Skeletal muscle tissue (tissue), 4 donors: ENCODE results near the gene ENTPD7. TPM values are rescaled to one million over a fixed set of nuclear protein-coding genes. Genes with fewer than 3 reads are reported as not detected.
A peak's percentile ranks its signal among the peaks of the same experiment; 100 is the strongest.
"Not testable (repeated sequence)": the region's sequence is repeated elsewhere in the genome, so short reads cannot be mapped to it uniquely, and the experiment has no call there.

Experiments
- H3K27ac ChIP-seq: one replicate; pipeline ENCODE4 v1.7.0; 2013; ENCODE audit warnings: mild to moderate bottlenecking, low read depth, low read length, inconsistent platforms
- H3K27me3 ChIP-seq, 3 donors: one replicate each; pipeline ENCODE4 v1.7.0; 2013; ENCODE audit warnings: low read length in 3 of 3; ENCODE audit not compliant: control insufficient read depth in 3 of 3, insufficient read depth in 3 of 3
- H3K36me3 ChIP-seq, 3 donors: one replicate each; pipeline ENCODE4 v1.7.0; 2013; ENCODE audit warnings: low read length in 3 of 3; ENCODE audit not compliant: control insufficient read depth in 3 of 3, insufficient read depth in 3 of 3
- H3K4me1 ChIP-seq, 3 donors: one replicate each; pipeline ENCODE4 v1.7.0; 2013; ENCODE audit warnings: low read length in 3 of 3, mild to moderate bottlenecking in 3 of 3; ENCODE audit not compliant: control insufficient read depth in 3 of 3, insufficient read depth in 3 of 3
- H3K4me3 ChIP-seq, 3 donors: one replicate each; pipeline ENCODE4 v1.7.0; 2013; ENCODE audit warnings: low read length in 3 of 3
- H3K9ac ChIP-seq, 3 donors: one replicate each; pipeline ENCODE4 v1.7.0; 2013; ENCODE audit warnings: low read length in 3 of 3, mild to moderate bottlenecking in 3 of 3, moderate library complexity in 2 of 3, low read depth in 1 of 3
- H3K9me3 ChIP-seq, 3 donors: one replicate each; pipeline ENCODE4 v1.7.0; 2013; ENCODE audit warnings: low read length in 3 of 3; ENCODE audit not compliant: control insufficient read depth in 3 of 3
- total RNA-seq: library from RNA; depleted of rRNA; stranded (reverse); fragments of >200 nt; gene quantifications from one replicate; pipeline ENCODE4 v1.2.3, GENCODE V29; 2014
- donor health status: Osteomylitis.

The ENTPD7 gene
- total RNA-seq, 1 donor from 2014 or later: 4.7 TPM

GRCh38 chr10:99620711-99621453 is 38.4 kb upstream of the ENTPD7 start:
- Histone ChIP-seq H3K4me3 (peak overlapping the region; percentile 76 to 90 (median 89)), H3K9me3 (no peaks in the 10 kb centered on the region), H3K27ac (peak overlapping the region; percentile 96), H3K9ac (peak overlapping the region; percentile 85 to 89 (median 88)), H3K36me3 (peaks cover 0 to 2% (median 0%) of the 10 kb centered on the region in 3 donors), H3K27me3 (no peaks in the 10 kb centered on the region), H3K4me1 (peaks cover 32 to 42% (median 40%) of the 10 kb centered on the region in 3 donors)

GRCh38 chr10:99621454-99622251 is 37.7 kb upstream of the ENTPD7 start:
- H3K36me3 ChIP-seq: peaks cover 0 to 2% (median 0%) of the 10 kb centered on the region in 3 donors
- H3K9me3 ChIP-seq: no peaks in the 10 kb centered on the region
- peak overlapping the region; percentile 76 to 90 (median 89) for H3K4me3 ChIP-seq
- no peaks in the 10 kb centered on the region for H3K27me3 ChIP-seq
- H3K4me1 ChIP-seq: peaks cover 32 to 41% (median 36%) of the 10 kb centered on the region in 3 donors
- H3K9ac ChIP-seq: peak overlapping the region; percentile 85 to 89 (median 88)
- peak overlapping the region; percentile 96 for H3K27ac ChIP-seq

GRCh38 chr10:99623919-99624318 is 35.4 kb upstream of the ENTPD7 start:
- H3K9ac ChIP-seq: no peak overlapping the region
- no peaks in the 10 kb centered on the region for H3K27me3 ChIP-seq
- H3K27ac ChIP-seq: no peak overlapping the region
- no peak overlapping the region for H3K4me3 ChIP-seq
- H3K4me1 ChIP-seq: peaks cover 12 to 18% (median 14%) of the 10 kb centered on the region in 3 donors
- no peaks in the 10 kb centered on the region for H3K9me3 ChIP-seq
- H3K36me3 ChIP-seq: no peaks in the 10 kb centered on the region

- H3K27me3 ChIP-seq: not testable (repeated sequence)
Measured at GRCh38 chr10:99625124-99625523, 34.2 kb upstream of the ENTPD7 start.

GRCh38 chr10:99628923-99629624 is 30.2 kb upstream of the ENTPD7 start:
- Histone ChIP-seq H3K9ac (no peak overlapping the region), H3K4me1 (no peaks in the 10 kb centered on the region), H3K36me3 (no peaks in the 10 kb centered on the region), H3K9me3 (no peaks in the 10 kb centered on the region), H3K27ac (no peak overlapping the region), H3K27me3 (no peaks in the 10 kb centered on the region), H3K4me3 (no peak overlapping the region)

More at GRCh38 chr10:99625124-99625523, 34.2 kb upstream of the ENTPD7 start:
- H3K9me3 ChIP-seq, H3K4me3 ChIP-seq, H3K9ac ChIP-seq, H3K27ac ChIP-seq, H3K36me3 ChIP-seq, H3K4me1 ChIP-seq: not testable (repeated sequence)

- no peak overlapping the region for H3K9ac ChIP-seq
- no peaks in the 10 kb centered on the region for H3K4me1 ChIP-seq
- H3K36me3 ChIP-seq: no peaks in the 10 kb centered on the region
- no peaks in the 10 kb centered on the region for H3K27me3 ChIP-seq
- H3K27ac ChIP-seq: no peak overlapping the region
- no peak overlapping the region for H3K4me3 ChIP-seq
- no peaks in the 10 kb centered on the region for H3K9me3 ChIP-seq
Measured at GRCh38 chr10:99629625-99629978, 29.7 kb upstream of the ENTPD7 start.

- no peak overlapping the region for H3K4me3 ChIP-seq
- H3K9ac ChIP-seq: no peak overlapping the region
Measured at GRCh38 chr10:99630433-99630832, 28.9 kb upstream of the ENTPD7 start.

GRCh38 chr10:99630991-99631390 is 28.3 kb upstream of the ENTPD7 start:
- Histone ChIP-seq H3K9ac (no peak overlapping the region), H3K27ac (no peak overlapping the region), H3K4me1 (no peaks in the 10 kb centered on the region), H3K9me3 (no peaks in the 10 kb centered on the region), H3K4me3 (no peak overlapping the region), H3K27me3 (no peaks in the 10 kb centered on the region), H3K36me3 (no peaks in the 10 kb centered on the region)

More at GRCh38 chr10:99630433-99630832, 28.9 kb upstream of the ENTPD7 start:
- Histone ChIP-seq H3K9me3 (no peaks in the 10 kb centered on the region), H3K27ac (no peak overlapping the region), H3K4me1 (no peaks in the 10 kb centered on the region), H3K27me3 (no peaks in the 10 kb centered on the region), H3K36me3 (no peaks in the 10 kb centered on the region)

- H3K9me3 ChIP-seq: no peaks in the 10 kb centered on the region
- H3K4me1 ChIP-seq: no peaks in the 10 kb centered on the region
- H3K4me3 ChIP-seq: no peak overlapping the region
- H3K9ac ChIP-seq: no peak overlapping the region
- no peaks in the 10 kb centered on the region for H3K27me3 ChIP-seq
- H3K27ac ChIP-seq: no peak overlapping the region
- H3K36me3 ChIP-seq: no peaks in the 10 kb centered on the region
Measured at GRCh38 chr10:99631496-99631895, 27.8 kb upstream of the ENTPD7 start.
